H9 (cell line): Measurements from ENCODE around the gene SLC24A3. TPM values are rescaled to one million over a fixed set of nuclear protein-coding genes. Genes with fewer than 3 reads are reported as not detected.

ENCODE experiments used
- DNase-seq: peaks from one replicate; pipeline ENCODE4 v3.0.0-alpha.2; 2017
- H2AFZ ChIP-seq: one replicate; pipeline ENCODE4 v1.6.1; 2013; ENCODE audit warnings: mild to moderate bottlenecking, low read length, control low read depth, moderate library complexity
- H2AK5ac ChIP-seq: 2 replicates; pipeline ENCODE4 v1.6.1; 2013; ENCODE audit warnings: low read length, control low read depth, mixed read lengths; ENCODE audit not compliant: insufficient read length
- H2BK120ac ChIP-seq: one replicate; pipeline ENCODE4 v1.6.1; 2013; ENCODE audit warnings: low read depth, mild to moderate bottlenecking, low read length, control low read depth, inconsistent platforms; ENCODE audit not compliant: poor library complexity, severe bottlenecking
- H2BK12ac ChIP-seq: 2 replicates; pipeline ENCODE4 v1.6.1; 2013; ENCODE audit warnings: low read length, control low read depth, mixed read lengths, low read depth; ENCODE audit not compliant: insufficient read length
- H2BK15ac ChIP-seq: 2 replicates; pipeline ENCODE4 v1.6.1; 2013; ENCODE audit warnings: low read depth, low read length, control low read depth
- H2BK20ac ChIP-seq: one replicate; pipeline ENCODE4 v1.6.1; 2013; ENCODE audit warnings: low read depth, mild to moderate bottlenecking, low read length, control low read depth, inconsistent platforms; ENCODE audit not compliant: poor library complexity, severe bottlenecking
- H2BK5ac ChIP-seq: 2 replicates; pipeline ENCODE4 v1.6.1; 2013; ENCODE audit warnings: low read length, control low read depth, mixed read lengths; ENCODE audit not compliant: insufficient read length
- H3K14ac ChIP-seq: 2 replicates; pipeline ENCODE4 v1.6.1; 2013; ENCODE audit warnings: low read length, control low read depth; ENCODE audit not compliant: insufficient read depth
- H3K18ac ChIP-seq: 2 replicates; pipeline ENCODE4 v1.6.1; 2013; ENCODE audit warnings: low read depth, mild to moderate bottlenecking, mixed read lengths, low read length, control low read depth; ENCODE audit not compliant: insufficient read length
- H3K23ac ChIP-seq: 2 replicates; pipeline ENCODE4 v1.6.1; 2013; ENCODE audit warnings: low read length, control low read depth, mixed read lengths, low read depth; ENCODE audit not compliant: insufficient read length
- H3K23me2 ChIP-seq: 2 replicates; pipeline ENCODE4 v1.6.1; 2013; ENCODE audit warnings: low read depth, mild to moderate bottlenecking, mixed read lengths, low read length, control low read depth; ENCODE audit not compliant: insufficient read length, poor library complexity, severe bottlenecking
- H3K27ac ChIP-seq: 2 replicates; pipeline ENCODE4 v1.5.1; 2013; ENCODE audit warnings: low read length, control low read depth, mixed read lengths, low read depth; ENCODE audit not compliant: insufficient read length
- H3K27me3 ChIP-seq: 2 replicates; pipeline ENCODE4 v1.6.1; 2013; ENCODE audit warnings: low read length, control low read depth, inconsistent platforms; ENCODE audit not compliant: insufficient read depth
- H3K4ac ChIP-seq: 2 replicates; pipeline ENCODE4 v1.6.1; 2013; ENCODE audit warnings: low read depth, mild to moderate bottlenecking, control low read depth, inconsistent platforms, low read length, moderate library complexity
- H3K4me1 ChIP-seq: 2 replicates; pipeline ENCODE4 v1.6.1; 2013; ENCODE audit warnings: low read length, control low read depth, inconsistent platforms; ENCODE audit not compliant: insufficient read depth
- H3K4me2 ChIP-seq: 2 replicates; pipeline ENCODE4 v1.6.1; 2013; ENCODE audit warnings: low read length, control low read depth, mixed read lengths; ENCODE audit not compliant: insufficient read length, insufficient read depth
- H3K56ac ChIP-seq: 2 replicates; pipeline ENCODE4 v1.6.1; 2013; ENCODE audit warnings: low read depth, mild to moderate bottlenecking, mixed read lengths, low read length, control low read depth; ENCODE audit not compliant: insufficient read length
- H3K79me1 ChIP-seq: 2 replicates; pipeline ENCODE4 v1.6.1; 2013; ENCODE audit warnings: low read depth, mild to moderate bottlenecking, moderate library complexity, low read length, control low read depth, inconsistent platforms; ENCODE audit not compliant: insufficient read depth, poor library complexity, severe bottlenecking
- H3K79me2 ChIP-seq: 2 replicates; pipeline ENCODE4 v1.6.1; 2013; ENCODE audit warnings: low read length, control low read depth, inconsistent platforms; ENCODE audit not compliant: insufficient read depth
- H3K9ac ChIP-seq: 2 replicates; pipeline ENCODE4 v1.6.1; 2013; ENCODE audit warnings: low read length, control low read depth, mixed read lengths; ENCODE audit not compliant: insufficient read length; ENCODE audit errors: extremely low read depth
- H3K9me3 ChIP-seq: one replicate; pipeline ENCODE4 v1.6.1; 2013; ENCODE audit warnings: low read depth, low read length, inconsistent platforms; ENCODE audit not compliant: control insufficient read depth
- H3T11ph ChIP-seq: one replicate; pipeline ENCODE4 v1.6.1; 2013; ENCODE audit warnings: mild to moderate bottlenecking, low read length, control low read depth, inconsistent platforms
- H4K20me1 ChIP-seq: one replicate; pipeline ENCODE4 v1.6.1; 2013; ENCODE audit not compliant: control insufficient read depth, insufficient read length, insufficient read depth
- H4K5ac ChIP-seq: 2 replicates; pipeline ENCODE4 v1.6.1; 2013; ENCODE audit warnings: low read depth, mild to moderate bottlenecking, mixed read lengths, low read length, control low read depth; ENCODE audit not compliant: insufficient read length
- H4K8ac ChIP-seq: replicated peaks from 2 replicates; pipeline ENCODE4 v1.6.1; 2013; ENCODE audit warnings: low read length, control low read depth, mixed read lengths, low read depth; ENCODE audit not compliant: insufficient read length
- H4K91ac ChIP-seq: 2 replicates; pipeline ENCODE4 v1.6.1; 2013; ENCODE audit warnings: low read depth, mild to moderate bottlenecking, moderate library complexity, mixed read lengths, low read length, control low read depth; ENCODE audit not compliant: insufficient read length
- H3K27ac Mint-ChIP-seq, 3 experiments: 2 replicates in 2 of 3; 3 replicates in 1 of 3; pipeline ENCODE4 v1.8.0; 2020 to 2021; ENCODE audit warnings: mixed read lengths in 3 of 3, mild to moderate bottlenecking in 1 of 3, moderate library complexity in 1 of 3
- H3K27me3 Mint-ChIP-seq: 2 replicates; pipeline ENCODE4 v1.8.0; 2021; ENCODE audit warnings: low read depth, mild to moderate bottlenecking, moderate library complexity, mixed read lengths
- H3K36me3 Mint-ChIP-seq, 3 experiments: 2 replicates in 2 of 3; 3 replicates in 1 of 3; pipeline ENCODE4 v1.8.0; 2020 to 2021; ENCODE audit warnings: low read depth in 3 of 3, mixed read lengths in 3 of 3; ENCODE audit not compliant: insufficient read depth in 1 of 3
- H3K4me1 Mint-ChIP-seq, 2 experiments: 2 replicates each; pipeline ENCODE4 v1.8.0; 2020; ENCODE audit warnings: mixed read lengths in 2 of 2
- H3K4me3 Mint-ChIP-seq, 2 experiments: 2 replicates in 1 of 2; 3 replicates in 1 of 2; pipeline ENCODE4 v1.8.0; 2020 to 2021; ENCODE audit warnings: mild to moderate bottlenecking in 2 of 2, mixed read lengths in 2 of 2, moderate library complexity in 1 of 2
- H3K9me3 Mint-ChIP-seq, 2 experiments: 2 replicates in 1 of 2; 3 replicates in 1 of 2; pipeline ENCODE4 v1.8.0; 2020; ENCODE audit warnings: mild to moderate bottlenecking in 2 of 2, mixed read lengths in 2 of 2, moderate library complexity in 1 of 2
- WGBS: extraction: QIAGEN DNeasy Blood & Tissue Kit; methylation state at CpG from one replicate; pipeline ENCODE4 v1.1.7; 2013; ENCODE audit warnings: missing lambda C conversion rate, low lambda C conversion rate, mixed read lengths; ENCODE audit not compliant: insufficient read length; ENCODE audit errors: extremely low coverage; 5-methylcytosine and 5-hydroxymethylcytosine counted together
- total RNA-seq: library from RNA; stranded (reverse); gene quantifications from 2 replicates; pipeline ENCODE4 v1.2.1, GENCODE V29; 2021
- TF ChIP-seq, protein P1 (sequence below): fragments of 200-600 bp; sonication (generic); conservative IDR thresholded peaks from 3 replicates; pipeline ENCODE4 v1.8.0; 2021; ENCODE audit warnings: antibody characterized with exemption, mild to moderate bottlenecking

SLC24A3 gene
- total RNA-seq, 1 experiment from 2014 or later = 0.83 TPM

DNA sequence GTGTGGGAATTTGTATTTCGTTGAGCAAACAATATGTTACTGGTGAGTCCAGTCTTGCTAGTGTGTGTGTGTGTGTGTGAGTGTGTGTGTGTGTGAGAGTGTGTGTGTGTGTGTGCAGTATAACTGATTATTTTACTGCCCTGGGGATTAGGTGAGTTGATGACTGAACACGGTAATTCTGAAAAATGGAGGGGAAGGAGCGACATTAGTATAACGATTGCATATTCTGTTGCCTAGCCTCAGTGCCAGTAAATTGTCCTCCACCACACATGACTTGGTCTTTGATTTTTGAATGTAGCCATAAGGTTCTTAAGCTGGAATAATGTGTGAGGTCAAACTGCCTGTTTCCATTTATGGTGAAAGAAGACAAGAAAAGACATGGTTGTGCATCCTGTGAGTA is 121.1 kb downstream of the SLC24A3 start:
- H3K18ac ChIP-seq = no peak overlapping the region
- no peaks in the 10 kb centered on the region for H3K9me3 Mint-ChIP-seq
- no peak overlapping the region for H2BK5ac ChIP-seq
- no peak overlapping the region for H3K4me3 Mint-ChIP-seq
- no peaks in the 10 kb centered on the region for H4K20me1 ChIP-seq
- H3K4me1 ChIP-seq = no peaks in the 10 kb centered on the region
- TF ChIP-seq, protein P1, sequence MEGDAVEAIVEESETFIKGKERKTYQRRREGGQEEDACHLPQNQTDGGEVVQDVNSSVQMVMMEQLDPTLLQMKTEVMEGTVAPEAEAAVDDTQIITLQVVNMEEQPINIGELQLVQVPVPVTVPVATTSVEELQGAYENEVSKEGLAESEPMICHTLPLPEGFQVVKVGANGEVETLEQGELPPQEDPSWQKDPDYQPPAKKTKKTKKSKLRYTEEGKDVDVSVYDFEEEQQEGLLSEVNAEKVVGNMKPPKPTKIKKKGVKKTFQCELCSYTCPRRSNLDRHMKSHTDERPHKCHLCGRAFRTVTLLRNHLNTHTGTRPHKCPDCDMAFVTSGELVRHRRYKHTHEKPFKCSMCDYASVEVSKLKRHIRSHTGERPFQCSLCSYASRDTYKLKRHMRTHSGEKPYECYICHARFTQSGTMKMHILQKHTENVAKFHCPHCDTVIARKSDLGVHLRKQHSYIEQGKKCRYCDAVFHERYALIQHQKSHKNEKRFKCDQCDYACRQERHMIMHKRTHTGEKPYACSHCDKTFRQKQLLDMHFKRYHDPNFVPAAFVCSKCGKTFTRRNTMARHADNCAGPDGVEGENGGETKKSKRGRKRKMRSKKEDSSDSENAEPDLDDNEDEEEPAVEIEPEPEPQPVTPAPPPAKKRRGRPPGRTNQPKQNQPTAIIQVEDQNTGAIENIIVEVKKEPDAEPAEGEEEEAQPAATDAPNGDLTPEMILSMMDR = no peak
- H4K91ac ChIP-seq = no peak overlapping the region
- H3T11ph ChIP-seq = no peak overlapping the region
- H3K9me3 ChIP-seq = no peaks in the 10 kb centered on the region
- no peaks in the 10 kb centered on the region for H3K79me2 ChIP-seq
- H2BK15ac ChIP-seq = no peak overlapping the region
- H3K27me3 Mint-ChIP-seq = no peaks in the 10 kb centered on the region; the same call in 1 of the 2 replicates
- H2AFZ ChIP-seq = no peak overlapping the region
- no peak overlapping the region for H3K27ac Mint-ChIP-seq
- H3K27ac ChIP-seq = no peak overlapping the region
- H3K23me2 ChIP-seq = peaks cover 3% of the 10 kb centered on the region
- 0 out of 2 replicates have a peak, but pooled peaks cover 2% of the 10 kb centered on the region for H3K27me3 ChIP-seq
- no peak overlapping the region for H4K5ac ChIP-seq
- H3K23ac ChIP-seq = no peak overlapping the region
- no peaks in the 10 kb centered on the region for H3K4me1 Mint-ChIP-seq
- no peak overlapping the region for H3K9ac ChIP-seq
- H2AK5ac ChIP-seq = no peak overlapping the region
- H2BK120ac ChIP-seq = no peak overlapping the region
- no peak overlapping the region for H2BK12ac ChIP-seq
- H3K56ac ChIP-seq = no peak overlapping the region
- H4K8ac ChIP-seq = no peak overlapping the region
- no peak for DNase-seq
- H3K4me2 ChIP-seq = no peak overlapping the region
- H2BK20ac ChIP-seq = no peak overlapping the region
- H3K36me3 Mint-ChIP-seq = no peaks in the 10 kb centered on the region
- H3K14ac ChIP-seq = no peak overlapping the region
- WGBS = 100% methylated on average over 1 of the region's 4 CpGs
- H3K4ac ChIP-seq = no peak overlapping the region
- H3K79me1 ChIP-seq = no peaks in the 10 kb centered on the region
